ENCODE data around the gene RPS27.
"Not testable (repeated sequence)": the region's sequence is repeated elsewhere in the genome, so short reads cannot be mapped to it uniquely, and the experiment has no call there.

Gene RPS27

GRCh38 chr1:153961421-153961820 lies 29.1 kb upstream of the RPS27 start:
- no peak for DNase-seq (ENCODE audit: low read depth in 2 of 2)

GRCh38 chr1:153962088-153963029 lies 28.2 kb upstream of the RPS27 start:
- DNase-seq (ENCODE audit: low read depth in 2 of 2): no peak

GRCh38 chr1:153963030-153963849 lies 27.3 kb upstream of the RPS27 start, which contains the start of gene SLC39A1:
TSS of gene SLC39A1 (minus strand) at chr1:153963537. CDS start at chr1:153962715, 822 bp downstream.
- peak; percentile 90 for DNase-seq (ENCODE audit: low read depth in 2 of 2)

- no peak for DNase-seq (ENCODE audit: low read depth in 2 of 2)
These were observed 26.7 kb upstream of the RPS27 start for GRCh38 chr1:153963850-153964331.

GRCh38 chr1:153967107-153967999 lies 23.2 kb upstream of the RPS27 start, which contains the start of gene CREB3L4:
TSS of gene CREB3L4 (plus strand) at chr1:153967902. CDS start at chr1:153968526, 624 bp downstream.
- DNase-seq (ENCODE audit: low read depth in 2 of 2): peak; percentile 77 to 82

GRCh38 chr1:153968000-153968363 lies 22.6 kb upstream of the RPS27 start:
- DNase-seq (ENCODE audit: low read depth in 2 of 2): no peak

- no peak for DNase-seq (ENCODE audit: low read depth in 2 of 2)
These were observed 22.2 kb upstream of the RPS27 start for GRCh38 chr1:153968408-153968807.

GRCh38 chr1:153968972-153969371 lies 21.6 kb upstream of the RPS27 start:
- no peak for DNase-seq (ENCODE audit: low read depth in 2 of 2)

GRCh38 chr1:153970346-153970745 lies 20.2 kb upstream of the RPS27 start:
- no peak for DNase-seq (ENCODE audit: low read depth in 2 of 2)

- DNase-seq (ENCODE audit: low read depth in 2 of 2): no peak
These were observed 17.5 kb upstream of the RPS27 start for GRCh38 chr1:153973071-153973470.

- no peak for DNase-seq (ENCODE audit: low read depth in 2 of 2)
These were observed 17.0 kb upstream of the RPS27 start for GRCh38 chr1:153973525-153973924.

GRCh38 chr1:153976819-153977249 lies 13.7 kb upstream of the RPS27 start:
- DNase-seq (ENCODE audit: low read depth in 2 of 2): no peak

GRCh38 chr1:153977250-153978240 lies 13.0 kb upstream of the RPS27 start, which contains the start of gene JTB:
TSS of gene JTB (minus strand) at chr1:153977674. CDS start at chr1:153977252, 422 bp downstream.
- DNase-seq (ENCODE audit: low read depth in 2 of 2): peak; percentile 75 to 76

GRCh38 chr1:153978274-153978909 lies 12.2 kb upstream of the RPS27 start:
- DNase-seq (ENCODE audit: low read depth in 2 of 2): no peak

- not testable (repeated sequence) for DNase-seq (ENCODE audit: low read depth in 2 of 2)
These were observed 11.5 kb upstream of the RPS27 start for GRCh38 chr1:153979091-153979490.

GRCh38 chr1:153981735-153982134 lies 8.8 kb upstream of the RPS27 start:
- DNase-seq (ENCODE audit: low read depth in 2 of 2): not testable (repeated sequence)

GRCh38 chr1:153984123-153984894 lies 6.3 kb upstream of the RPS27 start:
- DNase-seq (ENCODE audit: low read depth in 2 of 2): no peak

- peak; percentile 62 to 68 for DNase-seq (ENCODE audit: low read depth in 2 of 2)
These were observed 5.1 kb upstream of the RPS27 start for GRCh38 chr1:153985341-153985912.

All from stimulated activated CD8-positive, alpha-beta memory T cell treated with anti-CD3 and anti-CD28 coated beads, Interleukin-15, amount 100 ng/mL, for 48 hours (primary cell).